Measurements from ENCODE around the gene DSG3. TPM values are rescaled to one million over a fixed set of nuclear protein-coding genes. Genes with fewer than 3 reads are reported as not detected.

DSG3 gene
- total RNA-seq, 1 experiment from 2014 or later: 0.04 TPM

DNA sequence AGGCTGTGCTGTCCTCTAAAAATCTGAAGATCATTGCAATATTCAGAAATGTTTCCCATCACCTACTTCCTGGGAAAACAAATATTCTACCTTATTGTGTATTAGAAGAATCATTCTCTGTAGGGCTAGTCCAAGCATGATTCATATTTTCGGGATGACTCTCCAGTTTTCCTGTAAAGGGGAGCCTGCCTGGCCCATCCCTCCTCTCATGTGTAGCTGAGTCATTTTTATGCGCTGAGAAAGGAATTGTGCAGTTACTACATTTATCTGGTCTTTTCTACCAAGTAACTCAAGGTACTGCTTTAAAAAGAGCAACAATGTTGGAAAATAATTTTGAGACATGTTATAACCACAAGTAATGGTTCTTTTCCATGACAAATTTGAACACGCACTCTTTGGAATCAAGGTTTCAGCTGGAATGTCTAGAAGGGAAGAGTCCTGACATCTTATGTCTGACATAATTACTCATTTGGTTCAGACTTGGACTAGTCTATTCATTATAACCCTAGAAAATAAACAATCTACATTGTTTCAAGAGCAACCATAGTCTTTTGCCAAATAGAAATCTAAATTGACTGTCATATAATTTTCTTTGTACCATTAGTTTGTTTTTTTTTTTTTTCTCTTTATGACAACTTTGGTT lies 6.6 kb downstream of the DSG3 start:
- no peaks in the 10 kb centered on the region for H3K79me1 ChIP-seq (ENCODE audit: insufficient read depth, low read depth, low read length, poor library complexity, severe bottlenecking)
- H3K36me3 Mint-ChIP-seq (ENCODE audit: insufficient read depth in 1 of 3, low read depth in 3 of 3): no peaks in the 10 kb centered on the region
- no peaks in the 10 kb centered on the region for H3K27me3 Mint-ChIP-seq (ENCODE audit: low read depth)
- no peak overlapping the region for H2AFZ ChIP-seq (ENCODE audit: low read length)
- no peak overlapping the region for H2BK5ac ChIP-seq (ENCODE audit: insufficient read length, low read length)
- no peak overlapping the region for H3K18ac ChIP-seq (ENCODE audit: insufficient read length, low read depth, low read length)
- H3K27ac ChIP-seq (ENCODE audit: insufficient read length, low read depth, low read length): no peak overlapping the region
- TF ChIP-seq, protein P1, sequence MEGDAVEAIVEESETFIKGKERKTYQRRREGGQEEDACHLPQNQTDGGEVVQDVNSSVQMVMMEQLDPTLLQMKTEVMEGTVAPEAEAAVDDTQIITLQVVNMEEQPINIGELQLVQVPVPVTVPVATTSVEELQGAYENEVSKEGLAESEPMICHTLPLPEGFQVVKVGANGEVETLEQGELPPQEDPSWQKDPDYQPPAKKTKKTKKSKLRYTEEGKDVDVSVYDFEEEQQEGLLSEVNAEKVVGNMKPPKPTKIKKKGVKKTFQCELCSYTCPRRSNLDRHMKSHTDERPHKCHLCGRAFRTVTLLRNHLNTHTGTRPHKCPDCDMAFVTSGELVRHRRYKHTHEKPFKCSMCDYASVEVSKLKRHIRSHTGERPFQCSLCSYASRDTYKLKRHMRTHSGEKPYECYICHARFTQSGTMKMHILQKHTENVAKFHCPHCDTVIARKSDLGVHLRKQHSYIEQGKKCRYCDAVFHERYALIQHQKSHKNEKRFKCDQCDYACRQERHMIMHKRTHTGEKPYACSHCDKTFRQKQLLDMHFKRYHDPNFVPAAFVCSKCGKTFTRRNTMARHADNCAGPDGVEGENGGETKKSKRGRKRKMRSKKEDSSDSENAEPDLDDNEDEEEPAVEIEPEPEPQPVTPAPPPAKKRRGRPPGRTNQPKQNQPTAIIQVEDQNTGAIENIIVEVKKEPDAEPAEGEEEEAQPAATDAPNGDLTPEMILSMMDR (conservative IDR thresholded peaks at IDR 0.05): no peak
- H3K9ac ChIP-seq (ENCODE audit: extremely low read depth, insufficient read length, low read length): no peak overlapping the region
- no peaks in the 10 kb centered on the region for H4K20me1 ChIP-seq (ENCODE audit: control insufficient read depth, insufficient read depth, insufficient read length)
- H3T11ph ChIP-seq (ENCODE audit: low read length): no peak overlapping the region
- no peak overlapping the region for H3K56ac ChIP-seq (ENCODE audit: insufficient read length, low read depth, low read length)
- H3K27ac Mint-ChIP-seq: no peak overlapping the region
- no peak overlapping the region for H3K4me3 Mint-ChIP-seq
- H2BK120ac ChIP-seq (ENCODE audit: low read depth, low read length, poor library complexity, severe bottlenecking): no peak overlapping the region
- no peak overlapping the region for H2AK5ac ChIP-seq (ENCODE audit: insufficient read length, low read length)
- H3K79me2 ChIP-seq (ENCODE audit: insufficient read depth, low read length): no peaks in the 10 kb centered on the region
- H2BK12ac ChIP-seq (ENCODE audit: insufficient read length, low read depth, low read length): no peak overlapping the region
- H3K4me2 ChIP-seq (ENCODE audit: insufficient read depth, insufficient read length, low read length): no peak overlapping the region
- no peaks in the 10 kb centered on the region for H3K23me2 ChIP-seq (ENCODE audit: insufficient read length, low read depth, low read length, poor library complexity, severe bottlenecking)
- H3K4me1 Mint-ChIP-seq: peaks cover 3 to 4% of the 10 kb centered on the region in 2 experiments; a peak in 2 of 4 replicates
- H3K4me1 ChIP-seq (ENCODE audit: insufficient read depth, low read length): peaks cover 3% of the 10 kb centered on the region
- no peak overlapping the region for H3K14ac ChIP-seq (ENCODE audit: insufficient read depth, low read length)
- H3K23ac ChIP-seq (ENCODE audit: insufficient read length, low read depth, low read length): no peak overlapping the region
- no peaks in the 10 kb centered on the region for H3K27me3 ChIP-seq (ENCODE audit: insufficient read depth, low read length)
- DNase-seq: no peak
- H2BK15ac ChIP-seq (ENCODE audit: low read depth, low read length): no peak overlapping the region
- H3K9me3 ChIP-seq (ENCODE audit: control insufficient read depth, low read depth, low read length): no peaks in the 10 kb centered on the region
- WGBS (ENCODE audit: extremely low coverage, insufficient read length, low lambda C conversion rate): no CpG with 5 or more reads among the region's 3 CpGs
- H3K9me3 Mint-ChIP-seq: no peaks in the 10 kb centered on the region
- H4K8ac ChIP-seq (replicated peaks; ENCODE audit: insufficient read length, low read depth, low read length): no peak overlapping the region
- no peak overlapping the region for H4K91ac ChIP-seq (ENCODE audit: insufficient read length, low read depth, low read length)
- no peak overlapping the region for H4K5ac ChIP-seq (ENCODE audit: insufficient read length, low read depth, low read length)
- H2BK20ac ChIP-seq (ENCODE audit: low read depth, low read length, poor library complexity, severe bottlenecking): no peak overlapping the region
- no peak overlapping the region for H3K4ac ChIP-seq (ENCODE audit: low read depth, low read length)
